Fibroblast of lung (primary cell): Measurements from ENCODE around the gene RIPOR3. TPM values are rescaled to one million over a fixed set of nuclear protein-coding genes. Genes with fewer than 3 reads are reported as not detected.

Experiments
- DNase-seq, 2 donors: peaks; one replicate each; pipeline versions ENCODE4 v3.0.0 to v3.0.0-alpha.2; 2010; ENCODE audit warnings: low read depth in 2 of 2
- H2AFZ ChIP-seq: 2 replicates; pipeline ENCODE4 v1.5.1; 2012; ENCODE audit warnings: low read length, control low read depth, inconsistent platforms
- H3K27ac ChIP-seq: 2 replicates; pipeline ENCODE4 v1.5.1; 2011; ENCODE audit warnings: low read length, control low read depth; ENCODE audit not compliant: insufficient read depth
- H3K27me3 ChIP-seq: 2 replicates; pipeline ENCODE4 v1.5.1; 2011; ENCODE audit warnings: mild to moderate bottlenecking, low read length; ENCODE audit not compliant: control insufficient read depth, insufficient read depth
- H3K36me3 ChIP-seq: 2 replicates; pipeline ENCODE4 v1.5.1; 2011; ENCODE audit warnings: low read length; ENCODE audit not compliant: control insufficient read depth, insufficient read depth
- H3K4me1 ChIP-seq: 2 replicates; pipeline ENCODE4 v1.5.1; 2011; ENCODE audit warnings: low read length; ENCODE audit not compliant: control insufficient read depth, insufficient read depth; ENCODE audit errors: extremely low read depth
- H3K4me2 ChIP-seq: 2 replicates; pipeline ENCODE4 v1.5.1; 2011; ENCODE audit warnings: low read length, control low read depth; ENCODE audit not compliant: insufficient read depth; ENCODE audit errors: extremely low read depth
- H3K4me3 ChIP-seq, 4 experiments: fragments of 200-600 bp in 1 of 4; sonication (generic) in 1 of 4; replicated peaks in 1 of 4; 2 replicates each; pipeline ENCODE4 v1.5.1; 2011 to 2016; ENCODE audit warnings: low read length in 4 of 4, low read depth in 3 of 4, mild to moderate bottlenecking in 3 of 4, control low read depth in 2 of 4, inconsistent platforms in 1 of 4, mixed read lengths in 1 of 4; ENCODE audit not compliant: insufficient read depth in 1 of 4; ENCODE audit errors: control extremely low read depth in 1 of 4
- H3K79me2 ChIP-seq: 2 replicates; pipeline ENCODE4 v1.5.1; 2012; ENCODE audit warnings: mild to moderate bottlenecking, low read length, inconsistent platforms; ENCODE audit not compliant: control insufficient read depth, insufficient read depth
- H3K9ac ChIP-seq: 2 replicates; pipeline ENCODE4 v1.5.1; 2011; ENCODE audit warnings: mild to moderate bottlenecking, low read length, control low read depth; ENCODE audit not compliant: insufficient read depth
- H3K9me3 ChIP-seq: 2 replicates; pipeline ENCODE4 v1.5.1; 2012; ENCODE audit warnings: low read depth, low read length; ENCODE audit not compliant: control insufficient read depth, insufficient read depth
- H4K20me1 ChIP-seq: 2 replicates; pipeline ENCODE4 v1.5.1; 2011; ENCODE audit warnings: low read length; ENCODE audit not compliant: control insufficient read depth, insufficient read depth; ENCODE audit errors: extremely low read depth
- EZH2 ChIP-seq: IDR thresholded peaks from 2 replicates; pipeline ENCODE4 v1.5.1; 2012; ENCODE audit warnings: low read length, control low read depth, mild to moderate bottlenecking; ENCODE audit errors: missing control alignments
- polyA plus RNA-seq, 2 donors: library from polyadenylated mRNA; depleted of rRNA in 1 of 2; stranded (reverse) in 1 of 2; unstranded in 1 of 2; fragments of >200 nt; gene quantifications; 2 replicates each; pipeline ENCODE4 v1.2.1, GENCODE V29; 2011 to 2012; ENCODE audit warnings: missing spikeins in 1 of 2
- total RNA-seq: library from RNA; depleted of rRNA; stranded (reverse); fragments of >200 nt; gene quantifications from 2 replicates; pipeline ENCODE4 v1.2.1, GENCODE V29; 2014
- TF ChIP-seq, protein P1 (sequence below), 2 donors: IDR thresholded peaks in 1 of 2; conservative IDR thresholded peaks in 1 of 2; 1 replicate in 1 of 2; 2 replicates in 1 of 2; pipeline ENCODE4 v1.5.1; 2011 to 2012; ENCODE audit warnings: low read length in 2 of 2, control low read depth in 1 of 2, inconsistent platforms in 1 of 2, low read depth in 1 of 2, mild to moderate bottlenecking in 1 of 2

Gene RIPOR3
- total and polyA plus RNA-seq, 2 donors (not counting 1 experiment from before 2014, with no cell fraction given), result 2.0 to 4.1 TPM

DNA sequence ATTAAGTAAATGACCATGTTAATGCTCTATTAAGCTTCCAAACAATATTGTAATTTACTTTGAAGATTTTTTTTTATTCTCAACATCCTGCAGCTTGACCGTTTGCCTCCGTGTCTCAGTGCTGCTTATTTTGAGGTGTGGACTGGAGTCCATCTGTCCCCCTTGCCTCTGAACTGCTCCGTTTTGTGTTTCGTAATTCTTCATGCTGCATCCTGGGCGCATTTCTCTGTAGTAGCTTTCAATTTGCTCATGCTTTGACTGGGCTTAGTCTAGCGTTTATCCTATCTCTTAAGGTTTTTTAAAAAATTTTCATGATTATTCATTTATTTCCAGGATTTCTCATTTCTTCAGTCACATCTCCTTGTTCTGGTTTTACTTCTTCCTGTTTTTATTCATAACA lies 143.4 kb downstream of the RIPOR3 start:
- TF ChIP-seq EZH2, result no peak
- TF ChIP-seq, protein P1, sequence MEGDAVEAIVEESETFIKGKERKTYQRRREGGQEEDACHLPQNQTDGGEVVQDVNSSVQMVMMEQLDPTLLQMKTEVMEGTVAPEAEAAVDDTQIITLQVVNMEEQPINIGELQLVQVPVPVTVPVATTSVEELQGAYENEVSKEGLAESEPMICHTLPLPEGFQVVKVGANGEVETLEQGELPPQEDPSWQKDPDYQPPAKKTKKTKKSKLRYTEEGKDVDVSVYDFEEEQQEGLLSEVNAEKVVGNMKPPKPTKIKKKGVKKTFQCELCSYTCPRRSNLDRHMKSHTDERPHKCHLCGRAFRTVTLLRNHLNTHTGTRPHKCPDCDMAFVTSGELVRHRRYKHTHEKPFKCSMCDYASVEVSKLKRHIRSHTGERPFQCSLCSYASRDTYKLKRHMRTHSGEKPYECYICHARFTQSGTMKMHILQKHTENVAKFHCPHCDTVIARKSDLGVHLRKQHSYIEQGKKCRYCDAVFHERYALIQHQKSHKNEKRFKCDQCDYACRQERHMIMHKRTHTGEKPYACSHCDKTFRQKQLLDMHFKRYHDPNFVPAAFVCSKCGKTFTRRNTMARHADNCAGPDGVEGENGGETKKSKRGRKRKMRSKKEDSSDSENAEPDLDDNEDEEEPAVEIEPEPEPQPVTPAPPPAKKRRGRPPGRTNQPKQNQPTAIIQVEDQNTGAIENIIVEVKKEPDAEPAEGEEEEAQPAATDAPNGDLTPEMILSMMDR (conservative IDR thresholded peaks at IDR 0.05 in 1 of 2, IDR thresholded peaks at IDR 0.05 in 1 of 2; ENCODE audit: low read depth in 1 of 2, low read length in 2 of 2), result no peak
- Histone ChIP-seq H2AFZ (no peak overlapping the region), H3K79me2 (peaks cover 58% of the 10 kb centered on the region), H3K4me3 (no peak overlapping the region), H3K36me3 (no peaks in the 10 kb centered on the region), H3K27ac (no peak overlapping the region), H3K27me3 (no peaks in the 10 kb centered on the region), H3K9me3 (no peaks in the 10 kb centered on the region), H3K9ac (no peak overlapping the region), H4K20me1 (no peaks in the 10 kb centered on the region), H3K4me2 (no peak overlapping the region), H3K4me1 (peaks cover 11% of the 10 kb centered on the region)
- DNase-seq, result no peak

GRCh38 chr20:50546729-50547314 lies 144.5 kb downstream of the RIPOR3 start:
- no peak overlapping the region for H2AFZ ChIP-seq

GRCh38 chr20:50545126-50545525 lies 146.2 kb downstream of the RIPOR3 start:
- Histone ChIP-seq H3K9ac (no peak overlapping the region), H3K9me3 (no peaks in the 10 kb centered on the region), H2AFZ (no peak overlapping the region), H3K79me2 (peaks cover 74% of the 10 kb centered on the region), H3K4me2 (no peak overlapping the region), H3K4me1 (peaks cover 28% of the 10 kb centered on the region), H4K20me1 (no peaks in the 10 kb centered on the region), H3K27me3 (no peaks in the 10 kb centered on the region), H3K27ac (no peak overlapping the region), H3K4me3 (no peak overlapping the region), H3K36me3 (no peaks in the 10 kb centered on the region)
- TF ChIP-seq, protein P1 (conservative IDR thresholded peaks at IDR 0.05 in 1 of 2, IDR thresholded peaks at IDR 0.05 in 1 of 2; ENCODE audit: low read depth in 1 of 2, low read length in 2 of 2), result no peak
- no peak for TF ChIP-seq EZH2
- peak in 1 of 2 donors; percentile 76 for DNase-seq

More at GRCh38 chr20:50546729-50547314, 144.5 kb downstream of the RIPOR3 start:
- Histone ChIP-seq H3K9ac (no peak overlapping the region), H3K4me2 (peak overlapping the region; percentile 49), H3K27me3 (no peaks in the 10 kb centered on the region), H3K9me3 (no peaks in the 10 kb centered on the region), H3K36me3 (no peaks in the 10 kb centered on the region), H4K20me1 (no peaks in the 10 kb centered on the region), H3K27ac (peak overlapping the region; percentile 0), H3K4me3 (peak overlapping the region in 2 of 4 experiments; percentile 25 to 27), H3K79me2 (peaks cover 64% of the 10 kb centered on the region), H3K4me1 (peaks cover 18% of the 10 kb centered on the region)
- DNase-seq, result no peak
- TF ChIP-seq, protein P1 (conservative IDR thresholded peaks at IDR 0.05 in 1 of 2, IDR thresholded peaks at IDR 0.05 in 1 of 2; ENCODE audit: low read depth in 1 of 2, low read length in 2 of 2), result no peak
